ENCODE data around the gene ADRA1B.

ADRA1B gene

GRCh38 chr5:159897786-159898393 lies 18.4 kb upstream of the ADRA1B start:
- POLR2A ChIA-PET = no interaction called here
- TF ChIP-seq TARDBP (IDR thresholded peaks at IDR 0.05) = no peak
- TF ChIP-seq L3MBTL2 (conservative IDR thresholded peaks at IDR 0.05) = no peak
- no peak for TF ChIP-seq PKNOX1 (IDR thresholded peaks at IDR 0.05)
- TF ChIP-seq ARNT (IDR thresholded peaks at IDR 0.05) = no peak
- no peak for TF ChIP-seq CTBP1 (IDR thresholded peaks at IDR 0.05; ENCODE audit: borderline replicate concordance)
- no peak for TF ChIP-seq FOXM1 (IDR thresholded peaks at IDR 0.05; ENCODE audit: borderline replicate concordance)
- TF ChIP-seq FOXK2 (IDR thresholded peaks at IDR 0.05) = no peak
- TF ChIP-seq HDGF (IDR thresholded peaks at IDR 0.05; ENCODE audit: borderline replicate concordance) = no peak
- TF ChIP-seq ELF4 (IDR thresholded peaks at IDR 0.05) = no peak
- CTCF ChIA-PET = no interaction called here
- no peak for DNase-seq (ENCODE audit: extremely low spot score)

GRCh38 chr5:159899067-159900049 lies 16.9 kb upstream of the ADRA1B start:
- no peak for TF ChIP-seq L3MBTL2 (conservative IDR thresholded peaks at IDR 0.05)
- TF ChIP-seq PKNOX1 (IDR thresholded peaks at IDR 0.05) = peak; percentile 92
- ChIA-PET CTCF (no interaction called here), POLR2A (no interaction called here)

GRCh38 chr5:159901308-159901707 lies 15.0 kb upstream of the ADRA1B start:
- CTCF ChIA-PET = interaction anchor here (0.7 kb wide), 1 partner anchor 27 kb away, joined by 3 read pairs; no protein-coding TSS in a partner anchor
- DNase-seq (ENCODE audit: extremely low spot score) = no peak
- POLR2A ChIA-PET = no interaction called here
- TF ChIP-seq ARNT (IDR thresholded peaks at IDR 0.05) (no peak), HDGF (IDR thresholded peaks at IDR 0.05; ENCODE audit: borderline replicate concordance) (no peak)

More at GRCh38 chr5:159899067-159900049, 16.9 kb upstream of the ADRA1B start:
- DNase-seq (ENCODE audit: extremely low spot score) = no peak

- TF ChIP-seq FOXM1 (IDR thresholded peaks at IDR 0.05; ENCODE audit: borderline replicate concordance) = no peak
- CTCF ChIA-PET = interaction anchor here (0.7 kb wide), 1 partner anchor 27 kb away, joined by 3 read pairs; no protein-coding TSS in a partner anchor
- DNase-seq (ENCODE audit: extremely low spot score) = no peak
- POLR2A ChIA-PET = no interaction called here
These were observed 14.5 kb upstream of the ADRA1B start for GRCh38 chr5:159901772-159902171.

GRCh38 chr5:159902444-159903121 lies 13.7 kb upstream of the ADRA1B start:
- DNase-seq (ENCODE audit: extremely low spot score) = no peak
- CTCF ChIA-PET = no interaction called here
- POLR2A ChIA-PET = no interaction called here
- TF ChIP-seq ELF4 (IDR thresholded peaks at IDR 0.05) (no peak), HDGF (IDR thresholded peaks at IDR 0.05; ENCODE audit: borderline replicate concordance) (no peak), FOXA1 (IDR thresholded peaks at IDR 0.05) (no peak), BHLHE40 (IDR thresholded peaks at IDR 0.05; ENCODE audit: borderline replicate concordance) (no peak), FOXK2 (IDR thresholded peaks at IDR 0.05) (no peak), SUZ12 (IDR thresholded peaks at IDR 0.05) (no peak), NFRKB (IDR thresholded peaks at IDR 0.05) (no peak), PKNOX1 (IDR thresholded peaks at IDR 0.05) (no peak), LEF1 (IDR thresholded peaks at IDR 0.05; ENCODE audit: borderline replicate concordance) (no peak), ZNF384 (IDR thresholded peaks at IDR 0.05) (no peak), L3MBTL2 (conservative IDR thresholded peaks at IDR 0.05) (no peak), FOXM1 (IDR thresholded peaks at IDR 0.05; ENCODE audit: borderline replicate concordance) (no peak), TARDBP (IDR thresholded peaks at IDR 0.05) (no peak), ARNT (IDR thresholded peaks at IDR 0.05) (no peak), CTBP1 (IDR thresholded peaks at IDR 0.05; ENCODE audit: borderline replicate concordance) (no peak)

GRCh38 chr5:159903131-159903530 lies 13.2 kb upstream of the ADRA1B start:
- POLR2A ChIA-PET = no interaction called here
- CTCF ChIA-PET = no interaction called here

GRCh38 chr5:159904874-159905273 lies 11.4 kb upstream of the ADRA1B start:
- TF ChIP-seq ZNF384 (IDR thresholded peaks at IDR 0.05) (no peak), FOXM1 (IDR thresholded peaks at IDR 0.05; ENCODE audit: borderline replicate concordance) (no peak), ELF4 (IDR thresholded peaks at IDR 0.05) (no peak), BHLHE40 (IDR thresholded peaks at IDR 0.05; ENCODE audit: borderline replicate concordance) (no peak), L3MBTL2 (conservative IDR thresholded peaks at IDR 0.05) (no peak), CTBP1 (IDR thresholded peaks at IDR 0.05; ENCODE audit: borderline replicate concordance) (no peak), SP1 (IDR thresholded peaks at IDR 0.05) (no peak), HDGF (IDR thresholded peaks at IDR 0.05; ENCODE audit: borderline replicate concordance) (no peak), PKNOX1 (IDR thresholded peaks at IDR 0.05) (no peak), ARNT (IDR thresholded peaks at IDR 0.05) (no peak), FOXK2 (IDR thresholded peaks at IDR 0.05) (no peak), TARDBP (IDR thresholded peaks at IDR 0.05) (no peak), LEF1 (IDR thresholded peaks at IDR 0.05; ENCODE audit: borderline replicate concordance) (no peak), FOXA1 (IDR thresholded peaks at IDR 0.05) (no peak), NFRKB (IDR thresholded peaks at IDR 0.05) (no peak), SUZ12 (IDR thresholded peaks at IDR 0.05) (no peak)
- POLR2A ChIA-PET = no interaction called here
- CTCF ChIA-PET = no interaction called here
- DNase-seq (ENCODE audit: extremely low spot score) = no peak

More at GRCh38 chr5:159903131-159903530, 13.2 kb upstream of the ADRA1B start:
- TF ChIP-seq TARDBP (IDR thresholded peaks at IDR 0.05) (no peak), LEF1 (IDR thresholded peaks at IDR 0.05; ENCODE audit: borderline replicate concordance) (no peak), ZNF384 (IDR thresholded peaks at IDR 0.05) (no peak)
- no peak for DNase-seq (ENCODE audit: extremely low spot score)

All from HEK293T (cell line).